HepG2 (cell line): ENCODE measurements around the gene BPHL. TPM values are rescaled to one million over a fixed set of nuclear protein-coding genes. Genes with fewer than 3 reads are reported as not detected.
A peak's percentile ranks its signal among the peaks of the same experiment; 100 is the strongest.

Experiments
- CBFB ChIP-seq: sonication (generic); formaldehyde crosslinking; IDR thresholded peaks from 2 replicates; pipeline ENCODE4 v1.4.0; 2020; ENCODE audit warnings: missing genetic modification reagents
- FOXM1 ChIP-seq: sonication (generic); formaldehyde crosslinking; IDR thresholded peaks from 2 replicates; pipeline ENCODE4 v1.5.0; 2020; ENCODE audit warnings: missing genetic modification reagents
- KLF11 ChIP-seq: IDR thresholded peaks from 2 replicates; pipeline ENCODE4 v1.6.1; 2016; ENCODE audit warnings: missing compliant biosample characterization
- MXI1 ChIP-seq: IDR thresholded peaks from 3 replicates; pipeline ENCODE4 v1.6.1; 2012; ENCODE audit warnings: low read depth, low read length, inconsistent platforms, borderline replicate concordance
- RFXANK ChIP-seq: IDR thresholded peaks from 2 replicates; pipeline ENCODE4 v1.6.1; 2016
- RNF2 ChIP-seq: fragments of 450-650 bp; conservative IDR thresholded peaks from 2 replicates; pipeline ENCODE4 v1.6.1; 2016; ENCODE audit warnings: low read depth
- SKI ChIP-seq: fragments of 450-650 bp; IDR thresholded peaks from one replicate; pipeline ENCODE4 v1.6.1; 2018; ENCODE audit warnings: mild to moderate bottlenecking; ENCODE audit not compliant: partially characterized antibody
- TEAD2 ChIP-seq: sonication (generic); formaldehyde crosslinking; IDR thresholded peaks from 2 replicates; pipeline ENCODE4 v1.9.0; 2021; ENCODE audit warnings: missing genetic modification reagents
- TGIF2 ChIP-seq: IDR thresholded peaks from 2 replicates; pipeline ENCODE4 v1.6.1; 2016; ENCODE audit warnings: control low read depth, missing compliant biosample characterization
- ZFP37 ChIP-seq: sonication (generic); formaldehyde crosslinking; IDR thresholded peaks from 2 replicates; pipeline ENCODE4 v1.4.0; 2020; ENCODE audit warnings: missing genetic modification reagents, borderline replicate concordance
- ZNF496 ChIP-seq: sonication (generic); formaldehyde crosslinking; IDR thresholded peaks from 2 replicates; pipeline ENCODE4 v1.8.1; 2023; ENCODE audit warnings: mild to moderate bottlenecking, moderate library complexity, missing genetic modification reagents; ENCODE audit not compliant: insufficient replicate concordance
- ZNF558 ChIP-seq: sonication (generic); formaldehyde crosslinking; IDR thresholded peaks from 2 replicates; pipeline ENCODE4 v1.9.0; 2022; ENCODE audit warnings: mild to moderate bottlenecking, missing genetic modification reagents, borderline replicate concordance
- ZNF652 ChIP-seq: IDR thresholded peaks from 2 replicates; pipeline ENCODE4 v1.6.1; 2016; ENCODE audit warnings: low read depth, borderline replicate concordance
- ZNF713 ChIP-seq: sonication (generic); formaldehyde crosslinking; IDR thresholded peaks from 2 replicates; pipeline ENCODE4 v1.4.0; 2020; ENCODE audit warnings: mild to moderate bottlenecking, missing genetic modification reagents
- ZNF768 ChIP-seq: sonication (generic); formaldehyde crosslinking; IDR thresholded peaks from 2 replicates; pipeline ENCODE4 v1.4.0; 2020; ENCODE audit warnings: missing genetic modification reagents
- ZNF839 ChIP-seq: sonication (generic); formaldehyde crosslinking; IDR thresholded peaks from 2 replicates; pipeline ENCODE4 v1.4.0; 2020; ENCODE audit warnings: missing genetic modification reagents, mild to moderate bottlenecking, borderline replicate concordance
- ZSCAN12 ChIP-seq: sonication (generic); formaldehyde crosslinking; IDR thresholded peaks from 2 replicates; pipeline ENCODE4 v1.9.0; 2021; ENCODE audit warnings: mild to moderate bottlenecking, missing genetic modification reagents
- polyA plus RNA-seq, 8 experiments: library from polyadenylated mRNA; depleted of rRNA in 3 of 8; stranded (reverse) in 7 of 8; unstranded in 1 of 8; fragments of >200 nt; fragmentation: Illumina TruSeq in 4 of 8; extraction: Trizol in 4 of 8; gene quantifications; 2 replicates each; pipeline versions ENCODE4 v1.2.1 to v1.2.3, GENCODE V29; 2011 to 2016; ENCODE audit warnings: low read depth in 4 of 8, missing spikeins in 1 of 8, mixed read lengths in 1 of 8; ENCODE audit not compliant: insufficient read depth in 1 of 8
- total RNA-seq, 5 experiments: library from RNA; depleted of rRNA; stranded (reverse); fragments of >200 nt; fragmentation: Illumina TruSeq; extraction: Trizol; gene quantifications; 2 replicates each; pipeline ENCODE4 v1.2.3, GENCODE V29; 2016; ENCODE audit warnings: low read depth in 1 of 5
- TF ChIP-seq, protein P1 (sequence below): fragments of 450-650 bp; IDR thresholded peaks from 2 replicates; pipeline ENCODE4 v1.6.1; 2017; ENCODE audit warnings: mild to moderate bottlenecking
- TF ChIP-seq, protein P2 (sequence below): sonication (generic); formaldehyde crosslinking; IDR thresholded peaks from 2 replicates; pipeline ENCODE4 v1.4.0; 2020; ENCODE audit warnings: mild to moderate bottlenecking, low read depth, missing genetic modification reagents
- TF ChIP-seq, protein P3 (sequence below): sonication (generic); formaldehyde crosslinking; conservative IDR thresholded peaks from 2 replicates; pipeline ENCODE4 v1.4.0; 2020; ENCODE audit warnings: missing genetic modification reagents

BPHL gene
- total and polyA plus RNA-seq, 2 of the 13 experiments (the other 11 are each of a cell fraction or from before 2014, with no cell fraction given), result 37.8 to 39.5 TPM

DNA sequence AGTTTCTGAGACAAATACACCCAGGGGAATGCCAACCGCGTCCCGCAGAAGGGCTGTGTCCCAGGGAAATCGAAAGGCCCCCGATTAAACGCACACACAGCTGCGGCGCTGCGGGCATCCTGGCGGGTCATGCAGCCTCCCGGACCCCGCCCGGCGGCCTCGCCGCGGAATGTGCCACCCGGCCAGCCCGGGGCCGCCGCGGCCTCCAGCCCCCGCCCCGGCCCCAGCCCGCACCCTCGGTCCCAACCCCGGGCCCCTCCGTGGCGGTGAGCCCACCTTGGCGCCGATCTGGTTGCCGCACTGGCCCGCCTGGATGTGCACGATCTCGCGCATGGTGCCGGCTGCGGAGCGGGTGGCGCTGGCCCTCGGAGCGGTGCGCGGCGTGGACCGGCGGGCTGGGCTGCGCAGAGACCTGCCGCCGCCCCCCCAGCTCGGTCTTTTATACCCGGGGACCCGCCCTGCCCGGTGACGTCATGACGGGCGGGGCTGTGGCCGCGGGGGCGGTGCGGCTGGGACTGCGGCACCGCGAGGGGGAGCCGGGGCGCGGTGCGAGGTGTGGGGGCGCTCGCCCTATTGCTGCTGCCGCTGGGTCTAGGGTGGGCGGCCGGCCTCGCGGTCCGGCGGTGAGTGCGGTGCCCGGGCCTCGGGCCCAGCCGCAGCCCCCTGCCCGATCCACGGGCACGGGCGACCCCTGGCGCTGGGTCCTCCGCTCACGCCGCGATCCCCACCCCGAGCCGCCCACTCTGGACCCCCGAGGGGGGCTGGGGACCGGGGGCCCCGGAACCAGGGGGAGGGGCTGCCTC is 38.8 kb downstream of the BPHL start, which contains the start of gene TUBB2A (continued):
- TF ChIP-seq, protein P1, sequence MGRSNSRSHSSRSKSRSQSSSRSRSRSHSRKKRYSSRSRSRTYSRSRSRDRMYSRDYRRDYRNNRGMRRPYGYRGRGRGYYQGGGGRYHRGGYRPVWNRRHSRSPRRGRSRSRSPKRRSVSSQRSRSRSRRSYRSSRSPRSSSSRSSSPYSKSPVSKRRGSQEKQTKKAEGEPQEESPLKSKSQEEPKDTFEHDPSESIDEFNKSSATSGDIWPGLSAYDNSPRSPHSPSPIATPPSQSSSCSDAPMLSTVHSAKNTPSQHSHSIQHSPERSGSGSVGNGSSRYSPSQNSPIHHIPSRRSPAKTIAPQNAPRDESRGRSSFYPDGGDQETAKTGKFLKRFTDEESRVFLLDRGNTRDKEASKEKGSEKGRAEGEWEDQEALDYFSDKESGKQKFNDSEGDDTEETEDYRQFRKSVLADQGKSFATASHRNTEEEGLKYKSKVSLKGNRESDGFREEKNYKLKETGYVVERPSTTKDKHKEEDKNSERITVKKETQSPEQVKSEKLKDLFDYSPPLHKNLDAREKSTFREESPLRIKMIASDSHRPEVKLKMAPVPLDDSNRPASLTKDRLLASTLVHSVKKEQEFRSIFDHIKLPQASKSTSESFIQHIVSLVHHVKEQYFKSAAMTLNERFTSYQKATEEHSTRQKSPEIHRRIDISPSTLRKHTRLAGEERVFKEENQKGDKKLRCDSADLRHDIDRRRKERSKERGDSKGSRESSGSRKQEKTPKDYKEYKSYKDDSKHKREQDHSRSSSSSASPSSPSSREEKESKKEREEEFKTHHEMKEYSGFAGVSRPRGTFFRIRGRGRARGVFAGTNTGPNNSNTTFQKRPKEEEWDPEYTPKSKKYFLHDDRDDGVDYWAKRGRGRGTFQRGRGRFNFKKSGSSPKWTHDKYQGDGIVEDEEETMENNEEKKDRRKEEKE, result no peak
- TF ChIP-seq TGIF2 (CRISPR knock-in tag) (no peak), FOXM1 (CRISPR knock-in tag) (0 out of 2 replicates have a peak, but pooled peaks have one; percentile 23), MXI1 (no peak; the same call in 1 of the 3 replicates), SKI (peak; percentile 71), ZNF839 (CRISPR knock-in tag) (no peak), KLF11 (CRISPR knock-in tag) (no peak), CBFB (0 out of 2 replicates have a peak, but pooled peaks have one; percentile 83), TEAD2 (CRISPR knock-in tag) (no peak), ZNF558 (CRISPR knock-in tag) (peak; percentile 29; the same call in 1 of the 2 replicates), ZSCAN12 (CRISPR knock-in tag) (no peak), ZFP37 (CRISPR knock-in tag) (no peak), ZNF496 (CRISPR knock-in tag) (no peak), ZNF713 (CRISPR knock-in tag) (no peak), RNF2 (0 out of 2 replicates have a peak, but pooled peaks have one; percentile 62), ZNF652 (no peak), ZNF768 (CRISPR knock-in tag) (peak; percentile 71), RFXANK (CRISPR knock-in tag) (no peak)
- TF ChIP-seq, protein P2, sequence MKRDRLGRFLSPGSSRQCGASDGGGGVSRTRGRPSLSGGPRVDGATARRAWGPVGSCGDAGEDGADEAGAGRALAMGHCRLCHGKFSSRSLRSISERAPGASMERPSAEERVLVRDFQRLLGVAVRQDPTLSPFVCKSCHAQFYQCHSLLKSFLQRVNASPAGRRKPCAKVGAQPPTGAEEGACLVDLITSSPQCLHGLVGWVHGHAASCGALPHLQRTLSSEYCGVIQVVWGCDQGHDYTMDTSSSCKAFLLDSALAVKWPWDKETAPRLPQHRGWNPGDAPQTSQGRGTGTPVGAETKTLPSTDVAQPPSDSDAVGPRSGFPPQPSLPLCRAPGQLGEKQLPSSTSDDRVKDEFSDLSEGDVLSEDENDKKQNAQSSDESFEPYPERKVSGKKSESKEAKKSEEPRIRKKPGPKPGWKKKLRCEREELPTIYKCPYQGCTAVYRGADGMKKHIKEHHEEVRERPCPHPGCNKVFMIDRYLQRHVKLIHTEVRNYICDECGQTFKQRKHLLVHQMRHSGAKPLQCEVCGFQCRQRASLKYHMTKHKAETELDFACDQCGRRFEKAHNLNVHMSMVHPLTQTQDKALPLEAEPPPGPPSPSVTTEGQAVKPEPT (CRISPR knock-in tag), result peak; percentile 87
- TF ChIP-seq, protein P3, sequence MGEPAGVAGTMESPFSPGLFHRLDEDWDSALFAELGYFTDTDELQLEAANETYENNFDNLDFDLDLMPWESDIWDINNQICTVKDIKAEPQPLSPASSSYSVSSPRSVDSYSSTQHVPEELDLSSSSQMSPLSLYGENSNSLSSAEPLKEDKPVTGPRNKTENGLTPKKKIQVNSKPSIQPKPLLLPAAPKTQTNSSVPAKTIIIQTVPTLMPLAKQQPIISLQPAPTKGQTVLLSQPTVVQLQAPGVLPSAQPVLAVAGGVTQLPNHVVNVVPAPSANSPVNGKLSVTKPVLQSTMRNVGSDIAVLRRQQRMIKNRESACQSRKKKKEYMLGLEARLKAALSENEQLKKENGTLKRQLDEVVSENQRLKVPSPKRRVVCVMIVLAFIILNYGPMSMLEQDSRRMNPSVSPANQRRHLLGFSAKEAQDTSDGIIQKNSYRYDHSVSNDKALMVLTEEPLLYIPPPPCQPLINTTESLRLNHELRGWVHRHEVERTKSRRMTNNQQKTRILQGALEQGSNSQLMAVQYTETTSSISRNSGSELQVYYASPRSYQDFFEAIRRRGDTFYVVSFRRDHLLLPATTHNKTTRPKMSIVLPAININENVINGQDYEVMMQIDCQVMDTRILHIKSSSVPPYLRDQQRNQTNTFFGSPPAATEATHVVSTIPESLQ (CRISPR knock-in tag), result peak; percentile 90; the same call in 1 of the 2 replicates
